Heart right ventricle (tissue), 16 donors: Measurements from ENCODE around the gene CIAO2B. TPM values are rescaled to one million over a fixed set of nuclear protein-coding genes. Genes with fewer than 3 reads are reported as not detected.

Source experiments
- ATAC-seq, 8 donors: fragments of 200-7000 bp; cut with Tn5 transposase; one replicate each; pipeline ENCODE4 v1.9.1; 2020; ENCODE audit warnings: mild to moderate bottlenecking in 8 of 8, moderate library complexity in 8 of 8, moderate number of reproducible peaks in 1 of 8
- DNase-seq, 2 donors: peaks; one replicate each; pipeline ENCODE4 v3.0.0-alpha.2; 2020
- H3K27ac ChIP-seq, 10 donors: fragments of 200-600 bp; sonication (generic) in 2 of 10; one replicate each; pipeline versions ENCODE4 v1.5.0 to v1.8.0; 2020 to 2022; ENCODE audit warnings: mild to moderate bottlenecking in 3 of 10
- H3K27me3 ChIP-seq, 7 donors: fragments of 200-600 bp; one replicate each; pipeline ENCODE4 v1.8.0; 2021 to 2022; ENCODE audit warnings: mild to moderate bottlenecking in 2 of 7
- H3K36me3 ChIP-seq, 9 donors: fragments of 200-600 bp; sonication (generic) in 1 of 9; one replicate each; pipeline versions ENCODE4 v1.5.0 to v1.8.0; 2020 to 2022; ENCODE audit warnings: mild to moderate bottlenecking in 2 of 9
- H3K4me1 ChIP-seq, 9 donors: fragments of 200-600 bp; sonication (generic) in 1 of 9; one replicate each; pipeline versions ENCODE4 v1.5.0 to v1.8.0; 2020 to 2022; ENCODE audit warnings: mild to moderate bottlenecking in 4 of 9
- H3K4me3 ChIP-seq, 10 donors: fragments of 200-600 bp; sonication (generic) in 2 of 10; one replicate each; pipeline versions ENCODE4 v1.5.0 to v1.8.0; 2020 to 2022; ENCODE audit warnings: mild to moderate bottlenecking in 7 of 10, moderate library complexity in 2 of 10
- H3K9me3 ChIP-seq, 11 donors: fragments of 200-600 bp in 10 of 11; sonication (generic) in 2 of 11; one replicate each; pipeline versions ENCODE4 v1.5.0 to v1.8.0; 2013 to 2022; ENCODE audit warnings: mild to moderate bottlenecking in 2 of 11, control low read depth in 1 of 11, moderate library complexity in 1 of 11
- WGBS, 2 donors: extraction: QIAGEN DNeasy Blood & Tissue Kit; methylation state at CpG; one replicate each; pipeline ENCODE4 v1.1.7; 2013; ENCODE audit warnings: inconsistent platforms in 1 of 2; 5-methylcytosine and 5-hydroxymethylcytosine counted together
- intact Hi-C, 10 donors: fragments of 100-400 bp; cut with DNase I; formaldehyde crosslinking; loops; one replicate each; pipeline versions ENCODE4 v1.11.1 to v1.14.2; 2022
- polyA plus RNA-seq, 2 donors: library from polyadenylated mRNA; stranded (reverse); fragments of 200-250 nt; gene quantifications; one replicate each; pipeline ENCODE4 v1.2.3, GENCODE V29; 2013
- total RNA-seq, 10 donors: library from RNA; stranded (reverse); fragmentation: NEBNext Ultra II Directional in 3 of 10; extraction: Animal tissue kit (Norgen Biotek cat#: 25700) in 3 of 10; gene quantifications; one replicate each; pipeline versions ENCODE4 v1.2.1 to v1.2.4, GENCODE V29; 2021 to 2023
- TF ChIP-seq, protein P1 (sequence below), 9 donors: fragments of 200-600 bp; sonication (generic) in 2 of 9; IDR thresholded peaks; one replicate each; pipeline versions ENCODE4 v1.5.0 to v1.8.0; 2021 to 2022; ENCODE audit warnings: antibody characterized with exemption in 9 of 9, mild to moderate bottlenecking in 5 of 9, moderate library complexity in 1 of 9
- donor health status: Arrhythmogenic right ventricular cardiomyopathy.
- donor health status: ischemic (EF 13 %, LVEDD 7.1; RV severe dilation, severe dysfunction).
- donor health status: healthy with polysubstance abuse.
- donor health status: DM: no; HTN: yes; CAD: no.
- donor health status: DM: no; HTN: no; CAD: no.
- donor health status: ischemic (EF 25% LVEDD 6.9; RV normal size, moderate dysfunction).
- donor health status: ischemic (EF 25% LVEDD 5.7; RV mildly dilated, moderate dysfunction).
- donor health status: healthy.
- donor health status: DM: yes; HTN: yes; CAD: no.
- donor health status: Ischemic cardiomyopathy.
- donor health status: ischemic (EF 35%, LVEDD 5.7; RV mildly dilated, moderate dysfunction).
- donor health status: nonischemic (EF 11% LVEDD 7.7; RV severe dilation, severe dysfunction).
- donor health status: DM: yes; HTN: yes; CAD: no.
- donor health status: PGD.
- donor health status: ischemic (EF 29% LVEDD 5.4; RV normal size, mild dysfunction).
- donor health status: nonischemic (EF 23%, LVEDD 6.1; RV moderate dilation, normal function).

Gene CIAO2B
- total and polyA plus RNA-seq, 12 donors = 103 to 743 (median 115) TPM

DNA sequence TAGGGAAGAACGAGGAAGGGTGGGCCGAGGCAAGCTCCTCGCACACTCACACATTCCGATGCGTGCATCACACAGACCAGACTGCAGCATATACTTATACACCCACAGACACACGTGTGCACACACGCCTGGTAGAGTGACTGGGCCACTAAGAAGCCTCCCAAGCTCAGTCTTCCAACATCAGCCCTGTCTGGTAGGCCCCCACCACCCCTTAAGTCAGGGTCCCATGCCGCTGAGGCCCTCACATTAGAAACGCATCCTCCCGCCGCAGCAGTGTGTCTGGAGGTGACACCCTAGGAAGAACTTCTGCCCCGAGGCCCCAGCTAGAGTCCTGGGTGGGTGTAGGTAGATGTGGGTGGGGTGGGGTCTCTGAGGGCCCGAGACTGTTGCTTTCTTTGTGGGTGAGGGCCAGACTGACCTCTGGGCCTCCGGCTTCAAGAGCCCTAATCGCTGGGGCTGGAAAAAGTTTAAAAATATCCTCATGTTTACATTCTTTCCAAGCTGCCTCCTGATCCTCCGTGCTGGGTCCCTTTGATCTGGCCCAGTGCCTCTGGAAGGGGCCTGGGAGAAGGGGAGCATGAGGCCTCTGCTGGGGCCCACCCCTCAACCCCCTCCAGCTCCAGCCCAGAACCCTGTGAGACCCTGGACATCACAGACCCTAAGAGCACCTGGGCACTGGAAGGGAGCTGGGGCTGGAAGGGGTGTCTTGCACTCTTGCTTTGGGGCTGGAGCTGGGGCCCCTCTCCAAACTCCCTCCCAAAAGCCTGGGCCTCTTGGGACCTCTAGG, 29.2 kb downstream of the CIAO2B start:
- Histone ChIP-seq H3K4me3 (peak overlapping the region in 9 of 10 donors; percentile 16 to 49 (median 44)), H3K27me3 (no peaks in the 10 kb centered on the region), H3K36me3 (no peaks in the 10 kb centered on the region), H3K27ac (peak overlapping the region; percentile 76 to 99 (median 95)), H3K4me1 (peaks cover 24 to 81% (median 53%) of the 10 kb centered on the region in 9 donors), H3K9me3 (no peaks in the 10 kb centered on the region)
- ATAC-seq (peak in 7 of 8 donors; percentile 5 to 43 (median 34)), DNase-seq (peak in 1 of 2 donors; percentile 57)
- TF ChIP-seq, protein P1, sequence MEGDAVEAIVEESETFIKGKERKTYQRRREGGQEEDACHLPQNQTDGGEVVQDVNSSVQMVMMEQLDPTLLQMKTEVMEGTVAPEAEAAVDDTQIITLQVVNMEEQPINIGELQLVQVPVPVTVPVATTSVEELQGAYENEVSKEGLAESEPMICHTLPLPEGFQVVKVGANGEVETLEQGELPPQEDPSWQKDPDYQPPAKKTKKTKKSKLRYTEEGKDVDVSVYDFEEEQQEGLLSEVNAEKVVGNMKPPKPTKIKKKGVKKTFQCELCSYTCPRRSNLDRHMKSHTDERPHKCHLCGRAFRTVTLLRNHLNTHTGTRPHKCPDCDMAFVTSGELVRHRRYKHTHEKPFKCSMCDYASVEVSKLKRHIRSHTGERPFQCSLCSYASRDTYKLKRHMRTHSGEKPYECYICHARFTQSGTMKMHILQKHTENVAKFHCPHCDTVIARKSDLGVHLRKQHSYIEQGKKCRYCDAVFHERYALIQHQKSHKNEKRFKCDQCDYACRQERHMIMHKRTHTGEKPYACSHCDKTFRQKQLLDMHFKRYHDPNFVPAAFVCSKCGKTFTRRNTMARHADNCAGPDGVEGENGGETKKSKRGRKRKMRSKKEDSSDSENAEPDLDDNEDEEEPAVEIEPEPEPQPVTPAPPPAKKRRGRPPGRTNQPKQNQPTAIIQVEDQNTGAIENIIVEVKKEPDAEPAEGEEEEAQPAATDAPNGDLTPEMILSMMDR (IDR thresholded peaks at IDR 0.05) = no peak
- intact Hi-C loops = loop anchor here in 1 of 10 donors (1.0 kb wide), 1 partner anchor 20 kb away; the partner anchor contains the start of gene RRAD
- 33 to 35% methylated on average over 16 of the region's 16 CpGs for WGBS, 2 donors

DNA sequence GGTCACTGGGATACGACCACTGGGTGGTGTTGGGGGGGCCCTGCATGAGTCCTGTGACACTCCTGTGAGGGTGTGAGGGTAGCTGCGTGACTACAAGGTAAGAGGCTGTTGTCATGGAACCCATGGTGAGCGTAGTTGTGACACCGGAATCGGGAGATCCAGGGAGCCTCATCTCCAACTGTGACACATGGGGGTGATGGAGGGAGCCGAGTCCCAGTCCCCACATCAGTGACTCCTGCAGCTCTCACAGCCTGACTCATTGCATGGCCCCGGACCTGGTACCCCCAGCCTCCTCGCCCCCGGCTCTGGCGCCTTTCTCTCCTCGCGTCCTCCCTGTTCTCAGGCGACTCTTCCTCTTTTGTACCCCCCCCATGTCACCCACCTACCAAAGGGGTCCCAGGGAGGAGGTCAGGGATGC, 29.8 kb downstream of the CIAO2B start:
- no peaks in the 10 kb centered on the region for H3K9me3 ChIP-seq
- no peak for DNase-seq
- H3K36me3 ChIP-seq = no peaks in the 10 kb centered on the region
- H3K27ac ChIP-seq = peak overlapping the region; percentile 76 to 99 (median 95)
- H3K27me3 ChIP-seq = no peaks in the 10 kb centered on the region
- ATAC-seq = no peak
- peaks cover 30 to 86% (median 59%) of the 10 kb centered on the region in 9 donors for H3K4me1 ChIP-seq
- intact Hi-C loops = no loop called here
- TF ChIP-seq, protein P1 (IDR thresholded peaks at IDR 0.05) = no peak
- H3K4me3 ChIP-seq = peak overlapping the region in 9 of 10 donors; percentile 16 to 49 (median 44)
- 56 to 61% methylated on average over 13 of the region's 13 CpGs for WGBS, 2 donors

DNA sequence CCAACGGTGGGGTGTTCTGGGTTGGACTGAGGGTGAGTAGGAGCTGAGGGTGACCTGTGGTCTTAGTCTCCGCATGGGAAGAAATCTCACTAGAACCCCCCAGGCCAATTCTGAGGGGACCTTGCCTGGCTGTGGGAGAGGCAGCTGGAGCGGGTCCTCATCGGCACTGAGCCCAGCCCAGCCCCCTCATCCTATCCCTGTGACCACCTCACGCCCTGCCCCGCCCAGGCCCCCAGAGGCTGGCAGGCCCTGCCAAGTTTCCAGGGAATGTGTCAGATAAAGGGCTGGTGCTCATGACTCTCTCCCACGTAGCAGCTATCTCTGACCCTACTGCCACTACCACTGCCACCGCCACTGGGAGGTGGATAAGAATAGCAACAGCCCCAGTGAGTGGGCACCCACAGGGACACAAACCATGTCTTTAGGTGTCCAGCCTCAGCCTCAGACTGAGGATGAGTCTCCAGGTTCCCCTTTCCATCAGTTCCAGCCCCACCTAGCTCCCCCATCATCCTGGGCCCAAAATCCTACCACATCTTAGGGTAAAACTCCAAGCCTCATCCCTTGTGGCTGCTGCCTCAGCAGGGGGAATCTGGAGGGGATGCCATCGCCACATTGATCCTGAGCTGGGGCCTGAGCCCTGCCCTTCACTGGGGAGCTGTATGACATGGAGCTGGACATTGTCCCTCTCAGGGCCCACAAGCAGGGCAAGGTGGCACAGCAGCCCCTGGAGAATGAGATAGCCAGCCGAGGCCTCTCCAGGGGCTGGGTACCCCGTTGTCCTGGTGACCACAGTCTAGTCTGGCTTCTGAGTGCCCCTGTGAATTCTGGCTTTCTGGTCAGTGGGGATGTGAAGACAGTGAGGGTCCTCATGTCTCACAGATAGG, 30.4 kb downstream of the CIAO2B start:
- Histone ChIP-seq H3K36me3 (no peaks in the 10 kb centered on the region), H3K27me3 (no peaks in the 10 kb centered on the region), H3K4me3 (peak overlapping the region in 8 of 10 donors; percentile 32 to 49 (median 44)), H3K4me1 (peaks cover 33 to 92% (median 64%) of the 10 kb centered on the region in 9 donors), H3K27ac (peak overlapping the region; percentile 76 to 99 (median 95)), H3K9me3 (no peaks in the 10 kb centered on the region)
- WGBS, 2 donors = 33 to 50% methylated on average over 11 of the region's 11 CpGs
- TF ChIP-seq, protein P1 (IDR thresholded peaks at IDR 0.05) = no peak
- DNase-seq (peak; percentile 82 to 84), ATAC-seq (peak; percentile 55 to 79 (median 62))
- intact Hi-C loops = loop anchor here in 3 of 10 donors (1.0 kb wide), 2 partner anchors 20 to 23 kb away; no protein-coding TSS in a partner anchor
